ENCODE data around the gene NRXN3.

The NRXN3 gene

GRCh38 chr14:78737116-78737515 lies 566.9 kb downstream of the NRXN3 start:
- H3K4me1 ChIP-seq (ENCODE audit: control extremely low read depth in 1 of 4, control insufficient read depth in 4 of 4, insufficient read depth in 4 of 4, low read length in 3 of 4), result no peaks in the 10 kb centered on the region
- no peak for DNase-seq
- POLR2A ChIA-PET, result no interaction called here
- no peak overlapping the region for H3K27ac ChIP-seq (ENCODE audit: insufficient read depth in 1 of 2, low read depth in 1 of 2, low read length in 2 of 2, poor library complexity in 1 of 2, severe bottlenecking in 2 of 2)
- no peaks in the 10 kb centered on the region for H3K27me3 ChIP-seq (replicated peaks in 2 of 5; ENCODE audit: control insufficient read depth in 4 of 5, insufficient read depth in 5 of 5, low read length in 4 of 5)
- H3K36me3 ChIP-seq (ENCODE audit: control insufficient read depth in 4 of 4, insufficient read depth in 4 of 4, low read length in 3 of 4), result no peaks in the 10 kb centered on the region
- CTCF ChIA-PET, result no interaction called here
- WGBS (ENCODE audit: insufficient coverage), result 29% methylated on average over 1 of the region's 3 CpGs
- H3K4me3 ChIP-seq (ENCODE audit: control insufficient read depth in 1 of 7, extremely low read depth in 1 of 7, insufficient read depth in 4 of 7, low read depth in 2 of 7, low read length in 6 of 7), result no peak overlapping the region
- peaks cover 0 to 2% (median 0%) of the 10 kb centered on the region in 5 experiments for H3K9me3 ChIP-seq (ENCODE audit: control extremely low read depth in 1 of 5, control insufficient read depth in 4 of 5, insufficient read depth in 2 of 5, low read depth in 1 of 5, low read length in 4 of 5)

GRCh38 chr14:78737601-78738000 lies 567.4 kb downstream of the NRXN3 start:
- no peak overlapping the region for H3K27ac ChIP-seq (ENCODE audit: insufficient read depth in 1 of 2, low read depth in 1 of 2, low read length in 2 of 2, poor library complexity in 1 of 2, severe bottlenecking in 2 of 2)
- CTCF ChIA-PET, result no interaction called here

GRCh38 chr14:78746086-78746595 lies 576.0 kb downstream of the NRXN3 start:
- DNase-seq, result no peak
- H3K4me3 ChIP-seq (ENCODE audit: control insufficient read depth in 1 of 7, extremely low read depth in 1 of 7, insufficient read depth in 4 of 7, low read depth in 2 of 7, low read length in 6 of 7), result no peak overlapping the region
- no peaks in the 10 kb centered on the region for H3K4me1 ChIP-seq (ENCODE audit: control extremely low read depth in 1 of 4, control insufficient read depth in 4 of 4, insufficient read depth in 4 of 4, low read length in 3 of 4)
- POLR2A ChIA-PET, result no interaction called here
- 80% methylated on average over 1 of the region's 3 CpGs for WGBS (ENCODE audit: insufficient coverage)
- no peaks in the 10 kb centered on the region for H3K9me3 ChIP-seq (ENCODE audit: control extremely low read depth in 1 of 5, control insufficient read depth in 4 of 5, insufficient read depth in 2 of 5, low read depth in 1 of 5, low read length in 4 of 5)
- H3K36me3 ChIP-seq (ENCODE audit: control insufficient read depth in 4 of 4, insufficient read depth in 4 of 4, low read length in 3 of 4), result no peaks in the 10 kb centered on the region
- H3K27ac ChIP-seq (ENCODE audit: insufficient read depth in 1 of 2, low read depth in 1 of 2, low read length in 2 of 2, poor library complexity in 1 of 2, severe bottlenecking in 2 of 2), result no peak overlapping the region
- H3K27me3 ChIP-seq (replicated peaks in 2 of 5; ENCODE audit: control insufficient read depth in 4 of 5, insufficient read depth in 5 of 5, low read length in 4 of 5), result no peaks in the 10 kb centered on the region
- CTCF ChIA-PET, result no interaction called here

More at GRCh38 chr14:78737601-78738000, 567.4 kb downstream of the NRXN3 start:
- WGBS (ENCODE audit: insufficient coverage), result 73% methylated on average over 2 of the region's 6 CpGs
- Histone ChIP-seq H3K27me3 (replicated peaks in 2 of 5; ENCODE audit: control insufficient read depth in 4 of 5, insufficient read depth in 5 of 5, low read length in 4 of 5) (no peaks in the 10 kb centered on the region), H3K4me1 (ENCODE audit: control extremely low read depth in 1 of 4, control insufficient read depth in 4 of 4, insufficient read depth in 4 of 4, low read length in 3 of 4) (no peaks in the 10 kb centered on the region), H3K4me3 (ENCODE audit: control insufficient read depth in 1 of 7, extremely low read depth in 1 of 7, insufficient read depth in 4 of 7, low read depth in 2 of 7, low read length in 6 of 7) (no peak overlapping the region), H3K36me3 (ENCODE audit: control insufficient read depth in 4 of 4, insufficient read depth in 4 of 4, low read length in 3 of 4) (no peaks in the 10 kb centered on the region), H3K9me3 (ENCODE audit: control extremely low read depth in 1 of 5, control insufficient read depth in 4 of 5, insufficient read depth in 2 of 5, low read depth in 1 of 5, low read length in 4 of 5) (peaks cover 0 to 2% (median 0%) of the 10 kb centered on the region in 5 experiments)
- POLR2A ChIA-PET, result no interaction called here
- no peak for DNase-seq

GRCh38 chr14:78747813-78748212 lies 577.6 kb downstream of the NRXN3 start:
- ChIA-PET CTCF (no interaction called here), POLR2A (no interaction called here)
- no peaks in the 10 kb centered on the region for H3K4me1 ChIP-seq (ENCODE audit: control extremely low read depth in 1 of 4, control insufficient read depth in 4 of 4, insufficient read depth in 4 of 4, low read length in 3 of 4)
- DNase-seq, result no peak
- no peak overlapping the region for H3K4me3 ChIP-seq (ENCODE audit: control insufficient read depth in 1 of 7, extremely low read depth in 1 of 7, insufficient read depth in 4 of 7, low read depth in 2 of 7, low read length in 6 of 7)
- no peaks in the 10 kb centered on the region for H3K36me3 ChIP-seq (ENCODE audit: control insufficient read depth in 4 of 4, insufficient read depth in 4 of 4, low read length in 3 of 4)
- no peak overlapping the region for H3K27ac ChIP-seq (ENCODE audit: insufficient read depth in 1 of 2, low read depth in 1 of 2, low read length in 2 of 2, poor library complexity in 1 of 2, severe bottlenecking in 2 of 2)
- H3K9me3 ChIP-seq (ENCODE audit: control extremely low read depth in 1 of 5, control insufficient read depth in 4 of 5, insufficient read depth in 2 of 5, low read depth in 1 of 5, low read length in 4 of 5), result no peaks in the 10 kb centered on the region
- H3K27me3 ChIP-seq (replicated peaks in 2 of 5; ENCODE audit: control insufficient read depth in 4 of 5, insufficient read depth in 5 of 5, low read length in 4 of 5), result no peaks in the 10 kb centered on the region
- WGBS (ENCODE audit: insufficient coverage), result no CpG with 5 or more reads among the region's 2 CpGs

- no peaks in the 10 kb centered on the region for H3K36me3 ChIP-seq (ENCODE audit: control insufficient read depth in 4 of 4, insufficient read depth in 4 of 4, low read length in 3 of 4)
- H3K4me1 ChIP-seq (ENCODE audit: control extremely low read depth in 1 of 4, control insufficient read depth in 4 of 4, insufficient read depth in 4 of 4, low read length in 3 of 4), result no peaks in the 10 kb centered on the region
- H3K9me3 ChIP-seq (ENCODE audit: control extremely low read depth in 1 of 5, control insufficient read depth in 4 of 5, insufficient read depth in 2 of 5, low read depth in 1 of 5, low read length in 4 of 5), result no peaks in the 10 kb centered on the region
- no peaks in the 10 kb centered on the region for H3K27me3 ChIP-seq (replicated peaks in 2 of 5; ENCODE audit: control insufficient read depth in 4 of 5, insufficient read depth in 5 of 5, low read length in 4 of 5)
- 94% methylated on average over 3 of the region's 5 CpGs for WGBS (ENCODE audit: insufficient coverage)
- ChIA-PET CTCF (no interaction called here), POLR2A (no interaction called here)
- DNase-seq, result no peak
- no peak overlapping the region for H3K4me3 ChIP-seq (ENCODE audit: control insufficient read depth in 1 of 7, extremely low read depth in 1 of 7, insufficient read depth in 4 of 7, low read depth in 2 of 7, low read length in 6 of 7)
- H3K27ac ChIP-seq (ENCODE audit: insufficient read depth in 1 of 2, low read depth in 1 of 2, low read length in 2 of 2, poor library complexity in 1 of 2, severe bottlenecking in 2 of 2), result no peak overlapping the region
These were observed 582.5 kb downstream of the NRXN3 start for GRCh38 chr14:78752518-78753188.

GRCh38 chr14:78754059-78754458 lies 583.9 kb downstream of the NRXN3 start:
- H3K27me3 ChIP-seq (replicated peaks in 2 of 5; ENCODE audit: control insufficient read depth in 4 of 5, insufficient read depth in 5 of 5, low read length in 4 of 5), result no peaks in the 10 kb centered on the region
- no peak overlapping the region for H3K27ac ChIP-seq (ENCODE audit: insufficient read depth in 1 of 2, low read depth in 1 of 2, low read length in 2 of 2, poor library complexity in 1 of 2, severe bottlenecking in 2 of 2)
- WGBS (ENCODE audit: insufficient coverage), result 89% methylated on average over 3 of the region's 6 CpGs
- no peaks in the 10 kb centered on the region for H3K36me3 ChIP-seq (ENCODE audit: control insufficient read depth in 4 of 4, insufficient read depth in 4 of 4, low read length in 3 of 4)
- H3K4me3 ChIP-seq (ENCODE audit: control insufficient read depth in 1 of 7, extremely low read depth in 1 of 7, insufficient read depth in 4 of 7, low read depth in 2 of 7, low read length in 6 of 7), result no peak overlapping the region
- H3K4me1 ChIP-seq (ENCODE audit: control extremely low read depth in 1 of 4, control insufficient read depth in 4 of 4, insufficient read depth in 4 of 4, low read length in 3 of 4), result no peaks in the 10 kb centered on the region
- POLR2A ChIA-PET, result no interaction called here
- no peak for DNase-seq
- CTCF ChIA-PET, result no interaction called here
- no peaks in the 10 kb centered on the region for H3K9me3 ChIP-seq (ENCODE audit: control extremely low read depth in 1 of 5, control insufficient read depth in 4 of 5, insufficient read depth in 2 of 5, low read depth in 1 of 5, low read length in 4 of 5)

GRCh38 chr14:78758333-78758732 lies 588.2 kb downstream of the NRXN3 start:
- DNase-seq, result peak in 2 of 3 donors; percentile 4 to 6
- Histone ChIP-seq H3K36me3 (ENCODE audit: control insufficient read depth in 4 of 4, insufficient read depth in 4 of 4, low read length in 3 of 4) (no peaks in the 10 kb centered on the region), H3K4me3 (ENCODE audit: control insufficient read depth in 1 of 7, extremely low read depth in 1 of 7, insufficient read depth in 4 of 7, low read depth in 2 of 7, low read length in 6 of 7) (no peak overlapping the region), H3K27me3 (replicated peaks in 2 of 5; ENCODE audit: control insufficient read depth in 4 of 5, insufficient read depth in 5 of 5, low read length in 4 of 5) (no peaks in the 10 kb centered on the region), H3K9me3 (ENCODE audit: control extremely low read depth in 1 of 5, control insufficient read depth in 4 of 5, insufficient read depth in 2 of 5, low read depth in 1 of 5, low read length in 4 of 5) (no peaks in the 10 kb centered on the region), H3K27ac (ENCODE audit: insufficient read depth in 1 of 2, low read depth in 1 of 2, low read length in 2 of 2, poor library complexity in 1 of 2, severe bottlenecking in 2 of 2) (no peak overlapping the region), H3K4me1 (ENCODE audit: control extremely low read depth in 1 of 4, control insufficient read depth in 4 of 4, insufficient read depth in 4 of 4, low read length in 3 of 4) (no peaks in the 10 kb centered on the region)
- ChIA-PET CTCF (interaction anchor here (1.5 kb wide), 1 partner anchor 91 kb away, joined by 4 read pairs; no protein-coding TSS in a partner anchor), POLR2A (no interaction called here)
- 54% methylated on average over 3 of the region's 4 CpGs for WGBS (ENCODE audit: insufficient coverage)

Data from common myeloid progenitor, CD34-positive (primary cell).